ENCODE measurements around the gene SORCS2. TPM values are rescaled to one million over a fixed set of nuclear protein-coding genes. Genes with fewer than 3 reads are reported as not detected.
A peak's percentile ranks its signal among the peaks of the same experiment; 100 is the strongest.

Gene SORCS2
- total and polyA plus RNA-seq, 2 of the 8 experiments (the other 6 are each of a cell fraction or from before 2014, with no cell fraction given) = 0.36 to 1.8 TPM

DNA sequence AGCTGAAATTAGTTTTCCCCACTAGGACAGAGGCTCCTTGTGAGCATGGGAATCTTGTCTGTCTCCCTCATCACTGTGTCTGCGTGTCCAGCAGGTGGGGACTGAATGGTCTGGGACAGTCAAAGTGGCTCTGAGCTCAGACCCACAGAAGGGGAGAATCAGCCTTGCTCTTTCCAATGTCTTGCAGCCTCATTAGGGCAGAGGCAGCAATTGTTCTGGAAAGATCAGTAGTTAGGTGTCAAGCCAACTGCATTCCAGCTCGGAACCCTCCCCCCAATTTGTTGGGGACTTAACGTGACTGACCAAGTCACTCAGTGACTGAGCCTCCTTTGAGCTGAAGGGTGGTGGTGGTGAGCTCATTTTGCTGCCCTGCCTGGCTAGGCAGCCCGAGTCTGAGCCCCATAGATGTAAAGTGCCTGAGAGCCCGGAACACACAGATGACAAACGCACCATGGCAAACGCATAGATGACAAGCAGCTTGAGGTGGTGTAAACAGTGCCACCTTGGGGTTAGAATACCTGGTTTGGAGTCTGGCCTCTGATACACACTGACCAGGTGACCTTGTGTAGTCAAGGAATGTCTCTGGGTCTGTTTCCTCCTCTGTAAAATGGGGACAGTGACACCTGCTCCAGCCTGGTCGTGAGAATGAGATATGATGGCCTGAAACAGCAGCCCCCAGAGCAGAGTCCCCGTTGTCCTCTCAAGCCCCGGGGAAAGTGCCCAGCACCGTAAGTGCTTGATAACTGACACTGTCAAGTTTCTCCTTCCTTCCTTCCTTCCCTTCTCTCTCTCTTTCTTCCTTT, 2.7 kb upstream of the SORCS2 start:
- H2AK5ac ChIP-seq (ENCODE audit: low read depth, low read length) = no peak overlapping the region
- H4K5ac ChIP-seq (ENCODE audit: insufficient read length, low read depth, low read length) = no peak overlapping the region
- H2AFZ ChIP-seq (ENCODE audit: low read length) = no peak overlapping the region
- no peak overlapping the region for H3K14ac ChIP-seq (ENCODE audit: insufficient read length)
- peaks cover 0 to 7% of the 10 kb centered on the region in 2 experiments for H4K20me1 ChIP-seq (replicated peaks in 1 of 2; ENCODE audit: control insufficient read depth in 1 of 2, insufficient read depth in 2 of 2, low read length in 2 of 2)
- CTCF ChIA-PET (ENCODE audit: partially characterized antibody) = interaction anchor here (0.5 to 4.3 kb wide), 26 partner anchors 18 to 531 kb away, joined by 3 to 17 read pairs (median 3); no protein-coding TSS in a partner anchor
- H2BK20ac ChIP-seq (ENCODE audit: low read length) = no peak overlapping the region
- WGBS, 2 experiments (ENCODE audit: extremely low coverage in 1 of 2, insufficient coverage in 1 of 2, insufficient read length in 1 of 2, insufficient replicate concordance in 2 of 2, low coverage in 1 of 2, low lambda C conversion rate in 2 of 2, missing lambda C conversion rate in 1 of 2) = 71% methylated on average over 11 of the region's 11 CpGs; no CpG with 5 or more reads in 1 of the 2 experiments
- H3K56ac ChIP-seq (replicated peaks; ENCODE audit: insufficient read length, low read depth, low read length) = no peak overlapping the region
- no peak for DNase-seq (ENCODE audit: low read depth in 1 of 2, low spot score in 2 of 2)
- H3K4me2 ChIP-seq (ENCODE audit: insufficient read depth in 1 of 2, low read depth in 2 of 2, low read length in 2 of 2) = no peak overlapping the region
- H3K79me1 ChIP-seq (ENCODE audit: low read depth, low read length) = no peaks in the 10 kb centered on the region; the same call in 1 of the 2 replicates
- no peak overlapping the region for H2BK12ac ChIP-seq (ENCODE audit: low read depth, low read length)
- H4K8ac ChIP-seq (ENCODE audit: extremely low read depth, insufficient read depth, low read length) = no peak overlapping the region
- H3K9me3 ChIP-seq (ENCODE audit: insufficient read depth in 2 of 2, low read depth in 1 of 2, low read length in 1 of 2) = 0 out of 4 replicates have a peak, but pooled peaks cover 0 to under 1% of the 10 kb centered on the region in 2 experiments
- H3K4me3 ChIP-seq (ENCODE audit: extremely low read depth in 1 of 4, insufficient read depth in 2 of 4, low read depth in 3 of 4, low read length in 4 of 4) = no peak overlapping the region
- peaks cover 10 to 44% (median 28%) of the 10 kb centered on the region in 4 experiments for H3K27me3 ChIP-seq (replicated peaks in 1 of 4; ENCODE audit: control insufficient read depth in 3 of 4, extremely low read depth in 1 of 4, insufficient read depth in 3 of 4, low read length in 3 of 4)
- no peak for FAIRE-seq
- H3K27ac ChIP-seq (ENCODE audit: low read depth, low read length) = no peak overlapping the region
- TF ChIP-seq TAF1 (IDR thresholded peaks at IDR 0.05; ENCODE audit: low read depth, low read length) (no peak), RAD21 (IDR thresholded peaks at IDR 0.05 in 1 of 2, conservative IDR thresholded peaks at IDR 0.05 in 1 of 2; ENCODE audit: low read depth in 2 of 2, low read length in 2 of 2) (peak in 1 of 2 experiments; percentile 23; a peak in 2 of 4 replicates)
- TF ChIP-seq, protein P1, sequence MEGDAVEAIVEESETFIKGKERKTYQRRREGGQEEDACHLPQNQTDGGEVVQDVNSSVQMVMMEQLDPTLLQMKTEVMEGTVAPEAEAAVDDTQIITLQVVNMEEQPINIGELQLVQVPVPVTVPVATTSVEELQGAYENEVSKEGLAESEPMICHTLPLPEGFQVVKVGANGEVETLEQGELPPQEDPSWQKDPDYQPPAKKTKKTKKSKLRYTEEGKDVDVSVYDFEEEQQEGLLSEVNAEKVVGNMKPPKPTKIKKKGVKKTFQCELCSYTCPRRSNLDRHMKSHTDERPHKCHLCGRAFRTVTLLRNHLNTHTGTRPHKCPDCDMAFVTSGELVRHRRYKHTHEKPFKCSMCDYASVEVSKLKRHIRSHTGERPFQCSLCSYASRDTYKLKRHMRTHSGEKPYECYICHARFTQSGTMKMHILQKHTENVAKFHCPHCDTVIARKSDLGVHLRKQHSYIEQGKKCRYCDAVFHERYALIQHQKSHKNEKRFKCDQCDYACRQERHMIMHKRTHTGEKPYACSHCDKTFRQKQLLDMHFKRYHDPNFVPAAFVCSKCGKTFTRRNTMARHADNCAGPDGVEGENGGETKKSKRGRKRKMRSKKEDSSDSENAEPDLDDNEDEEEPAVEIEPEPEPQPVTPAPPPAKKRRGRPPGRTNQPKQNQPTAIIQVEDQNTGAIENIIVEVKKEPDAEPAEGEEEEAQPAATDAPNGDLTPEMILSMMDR (IDR thresholded peaks at IDR 0.05; ENCODE audit: control extremely low read depth in 1 of 3, insufficient read depth in 1 of 3, low read depth in 1 of 3, low read length in 3 of 3) = peak in 2 of 3 experiments; percentile 10 to 24; a peak in 2 of 4 replicates
- peaks cover 8% of the 10 kb centered on the region; the same call in 1 of the 2 replicates for H3K23me2 ChIP-seq (ENCODE audit: low read depth, low read length)
- H2BK15ac ChIP-seq (ENCODE audit: low read length) = no peak overlapping the region
- POLR2A ChIA-PET (ENCODE audit: partially characterized antibody) = no interaction called here
- no peak overlapping the region for H2BK5ac ChIP-seq (ENCODE audit: low read depth, low read length)
- H3K4me1 ChIP-seq (replicated peaks in 1 of 4; ENCODE audit: control insufficient read depth in 3 of 4, insufficient read depth in 4 of 4, low read length in 3 of 4) = peaks cover 0 to 8% (median 5%) of the 10 kb centered on the region in 4 experiments; a peak in 4 of 7 replicates
- no peak overlapping the region for H3K9ac ChIP-seq (replicated peaks in 1 of 4; ENCODE audit: extremely low read depth in 1 of 4, low read depth in 3 of 4, low read length in 3 of 4)
- no peak overlapping the region for H3K4ac ChIP-seq (replicated peaks; ENCODE audit: insufficient read length, low read depth, low read length)
- H2BK120ac ChIP-seq (replicated peaks; ENCODE audit: low read depth, low read length) = no peak overlapping the region
- no peaks in the 10 kb centered on the region for H3K79me2 ChIP-seq (ENCODE audit: control insufficient read depth in 1 of 2, insufficient read depth in 2 of 2, low read length in 2 of 2)
- H3K23ac ChIP-seq (ENCODE audit: insufficient read length) = no peak overlapping the region
- H3K18ac ChIP-seq (ENCODE audit: extremely low read depth, low read length) = no peak overlapping the region
- no peaks in the 10 kb centered on the region for H3K36me3 ChIP-seq (ENCODE audit: control insufficient read depth in 2 of 4, insufficient read depth in 4 of 4, low read length in 3 of 4)
- H4K91ac ChIP-seq (replicated peaks; ENCODE audit: insufficient read length, low read length) = no peak overlapping the region
